Astrocyte (in vitro differentiated cells and primary cell): Measurements from ENCODE around the gene NETO2. TPM values are rescaled to one million over a fixed set of nuclear protein-coding genes. Genes with fewer than 3 reads are reported as not detected.

ENCODE experiments used
- DNase-seq: peaks from one replicate; pipeline ENCODE4 v3.0.0-alpha.2; 2010; ENCODE audit warnings: low read depth
- FAIRE-seq: peaks from 2 replicates; lab custom pipeline; 2011; peaks lifted over from hg19 to GRCh38; lab: Jason Lieb, UNC
- H2AFZ ChIP-seq: 2 replicates; pipeline ENCODE4 v1.6.0; 2012; ENCODE audit warnings: low read depth, low read length, inconsistent platforms
- H3K27ac ChIP-seq: 2 replicates; pipeline ENCODE4 v1.5.1; 2011; ENCODE audit warnings: low read depth, low read length, inconsistent platforms
- H3K27me3 ChIP-seq: 2 replicates; pipeline ENCODE4 v1.6.0; 2011; ENCODE audit warnings: low read length, inconsistent platforms; ENCODE audit not compliant: insufficient read depth
- H3K36me3 ChIP-seq: 2 replicates; pipeline ENCODE4 v1.5.1; 2011; ENCODE audit warnings: low read length, inconsistent platforms; ENCODE audit not compliant: insufficient read depth
- H3K4me1 ChIP-seq: 2 replicates; pipeline ENCODE4 v1.5.1; 2011; ENCODE audit warnings: low read length, inconsistent platforms; ENCODE audit not compliant: insufficient read depth
- H3K4me2 ChIP-seq: 2 replicates; pipeline ENCODE4 v1.6.0; 2012; ENCODE audit warnings: low read length, inconsistent platforms
- H3K4me3 ChIP-seq: 2 replicates; pipeline ENCODE4 v1.5.1; 2011; ENCODE audit warnings: low read depth, mild to moderate bottlenecking, low read length, inconsistent platforms; ENCODE audit not compliant: insufficient read depth
- H3K79me2 ChIP-seq: 2 replicates; pipeline ENCODE4 v1.6.0; 2012; ENCODE audit warnings: mild to moderate bottlenecking, low read length, inconsistent platforms; ENCODE audit not compliant: insufficient read depth
- H3K9ac ChIP-seq: 2 replicates; pipeline ENCODE4 v1.6.0; 2012; ENCODE audit warnings: mild to moderate bottlenecking, low read length, inconsistent platforms
- H3K9me3 ChIP-seq: 2 replicates; pipeline ENCODE4 v1.5.1; 2012; ENCODE audit warnings: low read depth, mild to moderate bottlenecking, low read length, inconsistent platforms; ENCODE audit not compliant: insufficient read depth
- H4K20me1 ChIP-seq: 2 replicates; pipeline ENCODE4 v1.6.0; 2012; ENCODE audit warnings: low read length, inconsistent platforms; ENCODE audit not compliant: insufficient read depth
- H3K27ac Mint-ChIP-seq: one replicate; pipeline ENCODE4 v1.8.0; 2021; ENCODE audit warnings: mild to moderate bottlenecking, mixed read lengths; ENCODE audit not compliant: unreplicated experiment
- H3K27me3 Mint-ChIP-seq: one replicate; pipeline ENCODE4 v1.8.0; 2021; ENCODE audit warnings: low read depth, mixed read lengths; ENCODE audit not compliant: unreplicated experiment
- H3K36me3 Mint-ChIP-seq: one replicate; pipeline ENCODE4 v1.8.0; 2021; ENCODE audit warnings: low read depth, mixed read lengths; ENCODE audit not compliant: unreplicated experiment
- H3K4me1 Mint-ChIP-seq: one replicate; pipeline ENCODE4 v1.8.0; 2021; ENCODE audit warnings: low read depth, mixed read lengths; ENCODE audit not compliant: unreplicated experiment
- H3K4me3 Mint-ChIP-seq: one replicate; pipeline ENCODE4 v1.8.0; 2021; ENCODE audit warnings: mild to moderate bottlenecking, moderate library complexity, mixed read lengths; ENCODE audit not compliant: unreplicated experiment
- H3K9me3 Mint-ChIP-seq: one replicate; pipeline ENCODE4 v1.8.0; 2021; ENCODE audit warnings: mild to moderate bottlenecking, mixed read lengths; ENCODE audit not compliant: unreplicated experiment
- CTCF ChIP-seq: IDR thresholded peaks from 2 replicates; pipeline ENCODE4 v1.5.1; 2011; ENCODE audit warnings: low read depth, mild to moderate bottlenecking, inconsistent platforms, low read length, moderate library complexity; ENCODE audit not compliant: insufficient read depth
- EZH2 ChIP-seq: IDR thresholded peaks from 2 replicates; pipeline ENCODE4 v1.6.1; 2012; ENCODE audit warnings: mild to moderate bottlenecking, low read length, inconsistent platforms; ENCODE audit not compliant: insufficient read depth
- total RNA-seq: library from RNA; stranded (reverse); gene quantifications from 2 replicates; pipeline ENCODE4 v1.2.1, GENCODE V29; 2021

NETO2 gene
- total RNA-seq, 1 donor from 2014 or later, result 17.1 TPM

- no peak overlapping the region for H3K4me2 ChIP-seq
- H3K79me2 ChIP-seq, result peaks cover 96% of the 10 kb centered on the region
- DNase-seq (no peak), FAIRE-seq (no peak)
- no peaks in the 10 kb centered on the region for H3K36me3 Mint-ChIP-seq
- no peak overlapping the region for H3K27ac Mint-ChIP-seq
- H3K4me3 Mint-ChIP-seq, result no peak overlapping the region
- no peaks in the 10 kb centered on the region for H3K9me3 Mint-ChIP-seq
- no peaks in the 10 kb centered on the region for H3K27me3 Mint-ChIP-seq
- H3K27ac ChIP-seq, result no peak overlapping the region
- TF ChIP-seq CTCF (no peak), EZH2 (no peak)
- peaks cover 26% of the 10 kb centered on the region for H3K4me1 ChIP-seq
- H3K9me3 ChIP-seq, result no peaks in the 10 kb centered on the region
- H3K36me3 ChIP-seq, result no peaks in the 10 kb centered on the region
- peaks cover 30% of the 10 kb centered on the region for H4K20me1 ChIP-seq
- no peak overlapping the region for H3K9ac ChIP-seq
- no peaks in the 10 kb centered on the region for H3K27me3 ChIP-seq
- H2AFZ ChIP-seq, result no peak overlapping the region
- H3K4me1 Mint-ChIP-seq, result peaks cover 6% of the 10 kb centered on the region
- no peak overlapping the region for H3K4me3 ChIP-seq
Measured at GRCh38 chr16:47134550-47134949, 9.2 kb downstream of the NETO2 start.

GRCh38 chr16:47132308-47132707, 11.4 kb downstream of the NETO2 start:
- H3K4me1 Mint-ChIP-seq, result no peaks in the 10 kb centered on the region
- no peak overlapping the region for H3K4me2 ChIP-seq

More at GRCh38 chr16:47132308-47132707, 11.4 kb downstream of the NETO2 start:
- H3K27me3 Mint-ChIP-seq, result no peaks in the 10 kb centered on the region
- peaks cover 20% of the 10 kb centered on the region for H4K20me1 ChIP-seq
- no peaks in the 10 kb centered on the region for H3K9me3 ChIP-seq
- H3K4me3 ChIP-seq, result no peak overlapping the region
- H3K27ac Mint-ChIP-seq, result no peak overlapping the region
- no peak overlapping the region for H3K9ac ChIP-seq
- no peaks in the 10 kb centered on the region for H3K36me3 Mint-ChIP-seq
- no peak overlapping the region for H3K27ac ChIP-seq
- DNase-seq (no peak), FAIRE-seq (no peak)
- peaks cover 14% of the 10 kb centered on the region for H3K4me1 ChIP-seq
- no peak overlapping the region for H3K4me3 Mint-ChIP-seq
- TF ChIP-seq EZH2 (no peak), CTCF (no peak)
- peaks cover 92% of the 10 kb centered on the region for H3K79me2 ChIP-seq
- no peaks in the 10 kb centered on the region for H3K9me3 Mint-ChIP-seq
- no peaks in the 10 kb centered on the region for H3K36me3 ChIP-seq
- no peak overlapping the region for H2AFZ ChIP-seq
- H3K27me3 ChIP-seq, result no peaks in the 10 kb centered on the region
